GM18519 (cell line): ENCODE results near the gene CALD1.

Source experiments
- ATAC-seq: cut with Tn5 transposase; IDR thresholded peaks from one replicate; pipeline ENCODE4 v1.9.1; 2021; ENCODE audit warnings: mild to moderate bottlenecking, moderate library complexity; ENCODE audit not compliant: unreplicated experiment, low FRiP score

CALD1 gene

DNA sequence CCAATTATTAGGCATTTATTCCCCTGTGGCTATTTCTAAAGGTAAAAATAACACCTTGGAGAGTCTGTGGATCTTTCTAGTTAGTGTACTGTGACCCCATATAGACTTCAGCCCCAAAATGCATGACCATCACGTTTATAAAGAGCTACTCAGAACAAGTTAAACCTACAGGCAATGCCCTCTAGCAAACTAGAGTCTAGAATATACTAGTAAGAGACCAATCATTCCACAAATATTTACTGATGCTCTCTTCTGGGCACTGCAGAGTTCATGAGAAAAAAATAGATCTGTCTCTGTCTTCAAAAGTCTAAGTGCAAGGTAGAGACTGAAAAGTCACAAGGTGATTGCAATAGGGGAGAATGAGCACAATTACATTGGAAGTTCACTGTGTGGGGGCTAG is 20.5 kb upstream of the CALD1 start:
- ATAC-seq, result no peak

DNA sequence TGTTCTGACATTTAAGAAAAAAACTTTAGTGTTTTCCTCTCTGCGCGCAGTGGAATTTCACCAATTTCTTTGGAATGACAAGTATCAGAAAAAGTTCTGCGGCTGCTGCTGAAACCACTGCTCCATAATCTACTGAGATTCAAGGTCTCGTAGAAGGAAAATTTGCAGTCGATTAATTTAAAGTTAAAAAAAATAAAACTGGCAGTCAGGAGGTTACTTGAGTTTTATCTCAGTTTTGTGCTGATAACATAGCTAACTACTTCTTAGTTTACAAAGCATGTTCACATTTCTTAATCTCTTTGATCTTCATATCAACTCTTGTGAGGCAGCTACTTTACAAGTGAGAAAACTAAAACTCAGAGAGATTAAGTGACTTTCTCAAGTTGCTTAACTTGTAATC is 18.2 kb upstream of the CALD1 start:
- ATAC-seq, result no peak

- ATAC-seq, result no peak
Observed at GRCh38 chr7:134763960-134764359, 15.5 kb upstream of the CALD1 start.

DNA sequence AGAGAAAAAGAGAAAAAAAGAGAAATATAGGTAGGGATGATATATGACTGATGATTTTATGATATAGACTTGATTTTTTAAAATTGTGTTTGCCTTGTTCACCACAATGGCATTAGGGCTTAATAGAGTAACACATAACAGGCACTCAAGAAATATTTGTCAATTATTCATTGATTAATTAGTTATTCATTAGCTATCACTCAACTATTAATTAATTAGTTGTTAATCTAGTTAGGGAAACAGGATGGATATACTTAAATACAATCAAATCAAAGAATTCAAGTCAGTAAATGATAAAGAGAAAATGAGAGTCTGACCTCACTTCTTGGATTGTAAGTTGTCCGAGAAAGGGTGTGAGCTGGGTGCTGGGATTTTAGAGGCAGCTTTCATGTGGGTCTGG is 15.1 kb upstream of the CALD1 start:
- no peak for ATAC-seq

GRCh38 chr7:134766779-134767519 is 12.5 kb upstream of the CALD1 start:
- peak; percentile 74 for ATAC-seq

- no peak for ATAC-seq
Observed at GRCh38 chr7:134767520-134768168, 11.8 kb upstream of the CALD1 start.

GRCh38 chr7:134768243-134768642 is 11.2 kb upstream of the CALD1 start:
- ATAC-seq, result no peak

- ATAC-seq, result no peak
Observed at GRCh38 chr7:134770676-134771075, 8.8 kb upstream of the CALD1 start.

GRCh38 chr7:134771111-134771510 is 8.3 kb upstream of the CALD1 start:
- ATAC-seq, result no peak

DNA sequence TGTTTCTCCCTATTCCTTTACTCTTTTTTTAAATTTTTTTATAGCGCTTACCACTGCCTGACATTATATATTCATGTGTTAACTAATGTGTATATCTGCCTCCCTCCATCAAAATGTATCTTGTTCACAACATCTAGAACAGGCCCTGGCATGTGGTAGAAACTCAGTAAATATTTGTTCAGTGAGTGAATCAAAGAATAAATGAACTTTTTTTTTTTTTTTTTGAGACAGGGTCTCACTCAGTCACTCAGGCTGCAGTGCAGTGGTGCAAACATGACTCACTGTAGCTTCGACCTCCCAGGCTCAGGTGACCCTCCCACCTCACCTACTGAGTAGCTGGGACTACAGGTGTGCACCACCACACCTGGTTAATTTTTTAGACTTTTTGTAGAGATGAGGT is 7.5 kb upstream of the CALD1 start:
- ATAC-seq, result no peak

- ATAC-seq, result no peak
Observed at GRCh38 chr7:134772401-134772800, 7.0 kb upstream of the CALD1 start.

DNA sequence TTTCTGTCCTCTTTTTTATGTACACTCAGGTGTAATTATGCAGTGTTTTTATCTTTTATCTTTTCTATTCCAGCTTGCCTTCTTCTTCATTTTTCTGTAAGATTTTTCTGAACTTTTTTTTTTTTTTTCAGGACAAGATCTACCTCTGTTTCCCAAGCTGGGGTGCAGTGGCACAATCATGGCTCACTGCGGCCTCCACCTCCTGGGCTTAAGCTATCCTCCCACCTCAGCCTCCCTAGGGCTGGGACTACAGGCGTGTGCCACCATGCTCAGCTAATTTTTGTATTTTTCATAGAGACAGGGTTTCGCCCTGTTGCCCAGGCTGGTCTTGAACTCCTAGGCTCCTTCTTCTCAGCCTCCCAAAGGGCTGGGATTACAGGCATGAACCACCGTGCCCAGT is 6.3 kb upstream of the CALD1 start:
- no peak for ATAC-seq

DNA sequence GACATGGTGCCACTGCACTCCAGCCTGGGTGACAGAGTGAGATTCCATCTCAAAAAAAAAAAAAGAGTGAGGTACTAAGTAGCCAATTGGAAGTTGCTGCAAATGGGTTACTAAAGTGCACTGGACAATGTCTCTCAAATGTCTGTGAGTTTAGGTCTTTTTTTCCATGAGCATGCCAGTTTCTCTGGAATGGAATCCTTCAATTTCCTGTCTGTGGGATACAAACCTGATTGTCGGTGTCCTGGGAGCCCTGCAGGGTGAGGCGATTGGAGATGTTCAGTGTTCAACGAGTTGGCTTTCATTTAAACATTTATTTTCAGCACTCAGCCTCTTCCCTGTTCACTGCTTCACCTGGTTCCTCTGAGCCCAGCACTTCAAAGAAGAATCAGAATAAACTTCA is 5.3 kb upstream of the CALD1 start:
- ATAC-seq, result no peak

DNA sequence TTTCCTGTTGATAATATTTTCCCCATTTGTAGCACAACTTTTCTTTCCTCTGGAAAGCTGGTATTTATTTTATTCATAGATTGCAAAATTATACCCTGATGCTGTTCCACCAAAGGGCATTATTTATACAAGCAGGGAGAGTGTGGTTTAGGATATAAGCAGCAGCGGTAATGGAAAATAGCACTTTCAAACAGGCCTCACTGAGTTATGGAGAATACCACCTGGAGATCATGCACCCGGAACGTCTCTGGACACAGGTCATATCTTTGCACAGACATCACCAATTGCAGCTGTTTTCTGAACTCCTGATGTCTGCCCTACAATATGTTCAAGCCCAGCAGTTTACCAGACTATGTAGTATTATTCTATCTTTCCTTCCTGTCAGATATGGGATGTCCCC is 2.0 kb upstream of the CALD1 start:
- ATAC-seq, result no peak

DNA sequence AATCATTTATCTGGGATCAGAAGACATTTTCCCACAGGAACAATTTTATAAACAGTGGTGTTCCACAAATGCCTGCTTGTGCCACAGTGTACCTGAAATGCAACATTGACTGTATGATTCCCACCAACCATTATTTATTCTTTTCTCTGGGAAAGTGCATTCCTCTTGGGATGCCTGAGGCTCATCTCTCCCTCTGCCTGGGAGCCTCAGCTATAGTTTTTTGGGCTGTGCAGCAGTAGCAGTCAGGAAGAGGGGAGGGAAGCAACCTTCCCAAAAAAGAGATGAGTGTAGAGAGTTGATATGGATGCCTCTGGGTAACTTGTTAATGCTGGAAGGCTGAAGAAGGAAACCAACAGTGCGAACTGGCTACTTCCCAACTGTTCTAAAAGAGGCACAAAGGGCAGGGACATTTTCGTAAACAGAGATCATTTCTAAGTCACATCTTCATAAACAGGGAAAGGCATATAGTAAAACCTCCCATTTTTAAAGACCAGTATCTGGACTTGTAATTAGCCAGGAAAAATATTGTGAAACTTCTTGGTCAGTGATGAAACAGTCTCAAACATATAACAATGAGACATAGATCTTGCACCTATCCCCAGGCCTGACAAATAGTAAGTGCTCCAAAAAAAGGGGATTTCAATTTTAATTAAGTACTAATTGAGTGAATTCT is 1.4 kb upstream of the CALD1 start:
- ATAC-seq, result no peak

GRCh38 chr7:134779741-134780065 is 269 bp downstream of the CALD1 start:
- no peak for ATAC-seq

- ATAC-seq, result no peak
Observed at GRCh38 chr7:134780166-134780828, 863 bp downstream of the CALD1 start.

- ATAC-seq, result no peak
Observed at GRCh38 chr7:134781171-134781570, 1.7 kb downstream of the CALD1 start.

DNA sequence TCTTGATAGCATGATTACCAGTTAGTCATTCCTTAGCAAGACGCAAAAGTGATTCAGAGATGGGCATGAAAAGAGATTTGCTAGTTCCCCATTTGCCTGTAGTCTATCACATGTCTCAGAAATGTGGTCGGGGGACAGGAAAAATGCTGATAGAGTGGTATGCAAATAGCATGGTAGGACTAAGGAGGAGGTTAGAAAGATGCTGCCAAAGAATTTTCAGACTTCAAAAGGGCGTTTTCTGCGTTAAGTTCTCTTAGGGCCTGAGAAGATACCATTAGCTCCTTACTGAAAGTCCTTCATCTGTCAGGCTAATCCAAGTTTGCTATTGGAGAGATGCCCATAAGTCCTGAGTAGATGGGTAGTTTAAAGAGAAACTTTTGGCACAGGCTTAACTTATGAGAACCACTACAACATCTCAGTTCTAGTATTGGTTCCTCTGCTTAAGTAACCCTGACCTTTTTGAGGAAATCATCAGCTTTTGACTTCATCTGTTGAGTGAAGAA is 2.7 kb downstream of the CALD1 start:
- no peak for ATAC-seq

DNA sequence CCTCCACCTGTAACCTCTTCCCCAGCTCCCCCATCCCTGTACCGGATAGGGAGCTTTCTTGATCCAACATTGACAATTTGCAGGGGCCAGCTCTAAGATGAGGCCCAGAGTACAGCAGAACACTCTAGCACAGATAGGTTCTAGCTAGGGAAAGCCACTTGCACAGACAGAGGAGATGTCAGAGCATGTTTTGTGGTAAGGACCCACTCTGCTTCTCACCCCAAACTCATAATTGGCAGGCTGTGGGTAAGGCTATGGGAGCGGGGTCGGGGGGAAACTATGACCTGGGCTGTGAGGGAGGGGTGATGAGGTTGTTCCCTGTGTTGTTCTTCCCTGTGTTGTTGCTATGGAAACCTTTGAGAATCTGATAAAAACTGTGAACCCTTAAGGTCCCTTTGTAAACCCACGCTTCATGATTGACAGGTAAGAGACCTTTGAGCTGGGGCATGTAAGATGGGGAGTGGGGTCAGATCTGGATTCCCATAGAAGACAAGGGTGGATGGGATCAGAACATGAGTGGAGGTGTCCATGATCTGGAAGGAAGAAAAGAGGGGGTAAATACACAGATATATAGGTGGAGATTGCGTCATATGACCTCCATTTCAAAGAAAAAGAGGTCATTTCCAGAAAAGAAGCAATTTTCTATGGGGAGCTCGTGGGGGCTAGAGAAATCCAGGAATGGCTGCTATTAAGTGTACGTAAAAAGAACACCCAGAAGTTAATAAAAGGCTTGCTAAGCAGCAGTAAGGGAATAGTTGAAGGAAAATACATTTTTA is 4.0 kb downstream of the CALD1 start:
- ATAC-seq, result no peak
